Activated T-cell treated with anti-CD3 and anti-CD28 coated beads, Interleukin-2, amount 50 U/mL, for 48 hours (primary cell): ENCODE measurements around the gene ARHGAP29.

Experiments used
- DNase-seq, 2 experiments: peaks; one replicate each; pipeline ENCODE4 v3.0.0-alpha.2; 2020

ARHGAP29 gene

GRCh38 chr1:94237291-94238226 lies at the start of gene ARHGAP29:
TSS of gene ARHGAP29 (minus strand) at chr1:94237584. CDS start at chr1:94231611, 5,973 bp downstream.
- peak; percentile 71 to 77 for DNase-seq

- DNase-seq: no peak
Measured at GRCh38 chr1:94286864-94287437, 49.6 kb upstream of the ARHGAP29 start.

- DNase-seq: no peak
Measured at GRCh38 chr1:94285031-94285654, 47.8 kb upstream of the ARHGAP29 start.

GRCh38 chr1:94284476-94284875 lies 47.1 kb upstream of the ARHGAP29 start:
- DNase-seq: no peak

GRCh38 chr1:94283462-94283861 lies 46.1 kb upstream of the ARHGAP29 start:
- DNase-seq: no peak

GRCh38 chr1:94282143-94282711 lies 44.8 kb upstream of the ARHGAP29 start:
- DNase-seq: no peak

- no peak for DNase-seq
Measured at GRCh38 chr1:94281361-94282142, 44.2 kb upstream of the ARHGAP29 start.

- DNase-seq: no peak
Measured at GRCh38 chr1:94280541-94280940, 43.2 kb upstream of the ARHGAP29 start.

GRCh38 chr1:94279462-94279861 lies 42.1 kb upstream of the ARHGAP29 start:
- no peak for DNase-seq

- no peak for DNase-seq
Measured at GRCh38 chr1:94279038-94279437, 41.7 kb upstream of the ARHGAP29 start.

GRCh38 chr1:94276988-94277434 lies 39.6 kb upstream of the ARHGAP29 start:
- no peak for DNase-seq

GRCh38 chr1:94275083-94275482 lies 37.7 kb upstream of the ARHGAP29 start:
- no peak for DNase-seq

GRCh38 chr1:94274561-94274960 lies 37.2 kb upstream of the ARHGAP29 start:
- no peak for DNase-seq

GRCh38 chr1:94273111-94273510 lies 35.7 kb upstream of the ARHGAP29 start:
- DNase-seq: no peak

- no peak for DNase-seq
Measured at GRCh38 chr1:94272388-94272787, 35.0 kb upstream of the ARHGAP29 start.

- DNase-seq: no peak
Measured at GRCh38 chr1:94271373-94271772, 34.0 kb upstream of the ARHGAP29 start.

- no peak for DNase-seq
Measured at GRCh38 chr1:94270801-94271203, 33.4 kb upstream of the ARHGAP29 start.

- no peak for DNase-seq
Measured at GRCh38 chr1:94269921-94270320, 32.5 kb upstream of the ARHGAP29 start.

GRCh38 chr1:94265906-94266305 lies 28.5 kb upstream of the ARHGAP29 start:
- DNase-seq: no peak

GRCh38 chr1:94265011-94265422 lies 27.6 kb upstream of the ARHGAP29 start:
- DNase-seq: no peak

GRCh38 chr1:94260635-94261387 lies 23.4 kb upstream of the ARHGAP29 start:
- no peak for DNase-seq
